ENCODE measurements around the gene COX8A.

GRCh38 chr11:64019106-64020037, 45.0 kb downstream of the COX8A start:
- TF ChIP-seq POLR2A (IDR thresholded peaks at IDR 0.05) (no peak), CTCF (IDR thresholded peaks at IDR 0.05) (no peak)
